HL-60 (cell line): ENCODE data around the gene SUSD1.

Experiments used
- CTCF ChIP-seq: IDR thresholded peaks from one replicate; pipeline ENCODE4 v1.5.1; 2011; ENCODE audit warnings: low read length, control low read depth, inconsistent platforms; ENCODE audit not compliant: insufficient read depth
- POLR2AphosphoS5 ChIP-seq: IDR thresholded peaks from 2 replicates; pipeline ENCODE4 v1.6.1; 2012; ENCODE audit warnings: low read depth
- TF ChIP-seq, protein P1 (sequence below): IDR thresholded peaks from 2 replicates; pipeline ENCODE4 v1.6.1; 2012; ENCODE audit warnings: low read depth; ENCODE audit not compliant: insufficient replicate concordance

GRCh38 chr9:112186695-112187094, 11.6 kb upstream of the SUSD1 start:
- TF ChIP-seq POLR2AphosphoS5 = no peak
- no peak for TF ChIP-seq CTCF
- TF ChIP-seq, protein P1, sequence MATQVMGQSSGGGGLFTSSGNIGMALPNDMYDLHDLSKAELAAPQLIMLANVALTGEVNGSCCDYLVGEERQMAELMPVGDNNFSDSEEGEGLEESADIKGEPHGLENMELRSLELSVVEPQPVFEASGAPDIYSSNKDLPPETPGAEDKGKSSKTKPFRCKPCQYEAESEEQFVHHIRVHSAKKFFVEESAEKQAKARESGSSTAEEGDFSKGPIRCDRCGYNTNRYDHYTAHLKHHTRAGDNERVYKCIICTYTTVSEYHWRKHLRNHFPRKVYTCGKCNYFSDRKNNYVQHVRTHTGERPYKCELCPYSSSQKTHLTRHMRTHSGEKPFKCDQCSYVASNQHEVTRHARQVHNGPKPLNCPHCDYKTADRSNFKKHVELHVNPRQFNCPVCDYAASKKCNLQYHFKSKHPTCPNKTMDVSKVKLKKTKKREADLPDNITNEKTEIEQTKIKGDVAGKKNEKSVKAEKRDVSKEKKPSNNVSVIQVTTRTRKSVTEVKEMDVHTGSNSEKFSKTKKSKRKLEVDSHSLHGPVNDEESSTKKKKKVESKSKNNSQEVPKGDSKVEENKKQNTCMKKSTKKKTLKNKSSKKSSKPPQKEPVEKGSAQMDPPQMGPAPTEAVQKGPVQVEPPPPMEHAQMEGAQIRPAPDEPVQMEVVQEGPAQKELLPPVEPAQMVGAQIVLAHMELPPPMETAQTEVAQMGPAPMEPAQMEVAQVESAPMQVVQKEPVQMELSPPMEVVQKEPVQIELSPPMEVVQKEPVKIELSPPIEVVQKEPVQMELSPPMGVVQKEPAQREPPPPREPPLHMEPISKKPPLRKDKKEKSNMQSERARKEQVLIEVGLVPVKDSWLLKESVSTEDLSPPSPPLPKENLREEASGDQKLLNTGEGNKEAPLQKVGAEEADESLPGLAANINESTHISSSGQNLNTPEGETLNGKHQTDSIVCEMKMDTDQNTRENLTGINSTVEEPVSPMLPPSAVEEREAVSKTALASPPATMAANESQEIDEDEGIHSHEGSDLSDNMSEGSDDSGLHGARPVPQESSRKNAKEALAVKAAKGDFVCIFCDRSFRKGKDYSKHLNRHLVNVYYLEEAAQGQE = no peak
